Stimulated activated naive B cell treated with anti-CD40 and anti-IgM and Interleukin-4, amounts not matched to agents 10 μg/mL and 1 μg/mL and 100 μg/mL, for 72 hours (primary cell): ENCODE data around the gene C1orf167.
A peak's percentile ranks its signal among the peaks of the same experiment; 100 is the strongest.

Experiments used
- ATAC-seq, 2 donors: fragments of 150-1000 bp; cut with Tn5 transposase; replicated peaks; 2 replicates each; pipeline ENCODE4 v1.10.0; 2021; ENCODE audit warnings: moderate library complexity in 1 of 2
- DNase-seq: peaks from one replicate; pipeline ENCODE4 v3.0.0; 2021
- H3K27ac Mint-ChIP-seq: one replicate; pipeline ENCODE4 v1.8.0; 2022; ENCODE audit warnings: mild to moderate bottlenecking, mixed read lengths
- H3K27me3 Mint-ChIP-seq, 2 donors: one replicate each; pipeline ENCODE4 v1.8.0; 2022; ENCODE audit warnings: mixed read lengths in 2 of 2
- H3K36me3 Mint-ChIP-seq, 2 donors: one replicate each; pipeline ENCODE4 v1.8.0; 2022; ENCODE audit warnings: mixed read lengths in 2 of 2, mild to moderate bottlenecking in 1 of 2
- H3K4me1 Mint-ChIP-seq, 2 donors: one replicate each; pipeline ENCODE4 v1.8.0; 2022; ENCODE audit warnings: mixed read lengths in 2 of 2, mild to moderate bottlenecking in 1 of 2
- H3K4me3 Mint-ChIP-seq, 2 donors: one replicate each; pipeline ENCODE4 v1.8.0; 2022; ENCODE audit warnings: mild to moderate bottlenecking in 2 of 2, mixed read lengths in 2 of 2, moderate library complexity in 1 of 2
- H3K9me3 Mint-ChIP-seq, 2 donors: one replicate each; pipeline ENCODE4 v1.8.0; 2022; ENCODE audit warnings: mixed read lengths in 2 of 2, mild to moderate bottlenecking in 1 of 2

C1orf167 gene

GRCh38 chr1:11790880-11791715 lies 29.1 kb downstream of the C1orf167 start:
- H3K4me3 Mint-ChIP-seq: peak overlapping the region in 1 of 2 donors; percentile 40
- H3K27me3 Mint-ChIP-seq: no peaks in the 10 kb centered on the region
- ATAC-seq (peak; percentile 65 to 71), DNase-seq (no peak)
- H3K4me1 Mint-ChIP-seq: peaks cover 23 to 42% of the 10 kb centered on the region in 2 donors
- peak overlapping the region; percentile 93 for H3K27ac Mint-ChIP-seq
- no peaks in the 10 kb centered on the region for H3K9me3 Mint-ChIP-seq
- peaks cover 47 to 48% of the 10 kb centered on the region in 2 donors for H3K36me3 Mint-ChIP-seq

DNA sequence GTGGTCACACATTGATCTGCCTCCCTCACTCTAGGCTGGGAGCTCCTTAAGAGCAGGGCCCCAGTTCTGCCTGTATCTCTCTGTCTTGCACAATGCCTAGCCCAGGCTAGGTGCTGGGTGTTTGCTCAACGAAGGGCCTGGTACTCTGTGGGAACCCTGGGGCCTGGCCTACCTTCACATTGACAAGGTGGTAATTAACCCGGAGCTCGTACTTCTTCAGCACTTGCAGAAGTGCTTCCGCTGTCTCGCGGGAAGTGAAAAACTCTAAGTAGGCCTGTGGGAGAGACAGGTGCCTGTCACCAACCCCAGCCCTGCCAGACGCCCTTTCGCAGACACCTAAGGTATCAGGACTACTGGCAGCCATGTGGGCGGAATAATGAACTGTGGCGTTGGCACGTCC lies 30.1 kb downstream of the C1orf167 start:
- H3K27ac Mint-ChIP-seq: peak overlapping the region; percentile 93
- no peaks in the 10 kb centered on the region for H3K27me3 Mint-ChIP-seq
- H3K36me3 Mint-ChIP-seq: peaks cover 50 to 55% of the 10 kb centered on the region in 2 donors
- H3K4me3 Mint-ChIP-seq: peak overlapping the region; percentile 5 to 39
- H3K9me3 Mint-ChIP-seq: no peaks in the 10 kb centered on the region
- DNase-seq (no peak), ATAC-seq (no peak)
- H3K4me1 Mint-ChIP-seq: peaks cover 27 to 41% of the 10 kb centered on the region in 2 donors

- no peaks in the 10 kb centered on the region for H3K9me3 Mint-ChIP-seq
- DNase-seq (no peak), ATAC-seq (no peak)
- peaks cover 26 to 39% of the 10 kb centered on the region in 2 donors for H3K4me1 Mint-ChIP-seq
- H3K27ac Mint-ChIP-seq: peak overlapping the region; percentile 82
- no peak overlapping the region for H3K4me3 Mint-ChIP-seq
- H3K36me3 Mint-ChIP-seq: peaks cover 48 to 58% of the 10 kb centered on the region in 2 donors
- no peaks in the 10 kb centered on the region for H3K27me3 Mint-ChIP-seq
These were observed 31.8 kb downstream of the C1orf167 start for GRCh38 chr1:11793819-11794218.

GRCh38 chr1:11794446-11795237 lies 32.6 kb downstream of the C1orf167 start:
- DNase-seq (no peak), ATAC-seq (no peak)
- Mint-ChIP-seq H3K27ac (peak overlapping the region; percentile 65), H3K36me3 (peaks cover 50 to 62% of the 10 kb centered on the region in 2 donors), H3K4me3 (no peak overlapping the region), H3K27me3 (no peaks in the 10 kb centered on the region), H3K4me1 (peaks cover 24 to 37% of the 10 kb centered on the region in 2 donors), H3K9me3 (no peaks in the 10 kb centered on the region)

DNA sequence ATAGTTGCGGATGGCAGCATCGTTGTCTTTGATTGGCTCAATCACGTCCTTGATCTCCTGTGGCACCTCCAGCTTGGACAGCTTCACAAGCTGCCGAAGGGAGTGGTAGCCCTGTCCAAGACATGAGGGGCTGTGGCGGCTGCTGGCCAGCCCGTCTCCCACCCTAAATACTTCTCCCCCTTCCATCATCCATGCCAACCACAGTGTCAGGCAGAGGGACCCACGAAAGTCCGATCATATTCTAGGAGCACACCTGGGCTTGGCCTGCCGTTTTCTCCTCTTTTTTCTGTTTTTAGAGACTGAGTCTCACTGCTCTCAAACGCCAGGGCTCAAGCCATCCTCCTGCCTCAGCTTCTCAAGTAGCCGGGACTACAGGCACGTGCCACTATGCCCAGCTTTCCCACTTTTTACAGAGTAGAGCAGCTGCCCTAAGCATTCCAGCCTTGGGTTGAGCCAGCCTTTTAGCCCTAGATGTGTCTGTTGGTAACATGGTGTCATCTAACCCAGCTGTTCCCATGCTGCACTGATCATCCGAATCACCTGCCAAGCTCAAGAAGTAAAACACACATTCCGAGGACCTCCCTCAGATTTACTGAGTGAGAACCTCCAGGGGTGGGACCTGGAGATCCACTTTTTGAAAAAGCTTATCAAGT lies 33.4 kb downstream of the C1orf167 start:
- Mint-ChIP-seq H3K4me3 (no peak overlapping the region), H3K36me3 (peaks cover 50 to 65% of the 10 kb centered on the region in 2 donors), H3K4me1 (peaks cover 24 to 34% of the 10 kb centered on the region in 2 donors), H3K27me3 (no peaks in the 10 kb centered on the region), H3K9me3 (no peaks in the 10 kb centered on the region), H3K27ac (peak overlapping the region; percentile 52)
- ATAC-seq (no peak), DNase-seq (no peak)

GRCh38 chr1:11796036-11796828 lies 34.2 kb downstream of the C1orf167 start:
- Mint-ChIP-seq H3K27ac (peak overlapping the region; percentile 20), H3K36me3 (peaks cover 53 to 68% of the 10 kb centered on the region in 2 donors), H3K4me3 (peak overlapping the region in 1 of 2 donors; percentile 41), H3K27me3 (no peaks in the 10 kb centered on the region), H3K4me1 (peaks cover 18 to 32% of the 10 kb centered on the region in 2 donors), H3K9me3 (no peaks in the 10 kb centered on the region)
- no peak for DNase-seq
- ATAC-seq: peak; percentile 65 to 77

DNA sequence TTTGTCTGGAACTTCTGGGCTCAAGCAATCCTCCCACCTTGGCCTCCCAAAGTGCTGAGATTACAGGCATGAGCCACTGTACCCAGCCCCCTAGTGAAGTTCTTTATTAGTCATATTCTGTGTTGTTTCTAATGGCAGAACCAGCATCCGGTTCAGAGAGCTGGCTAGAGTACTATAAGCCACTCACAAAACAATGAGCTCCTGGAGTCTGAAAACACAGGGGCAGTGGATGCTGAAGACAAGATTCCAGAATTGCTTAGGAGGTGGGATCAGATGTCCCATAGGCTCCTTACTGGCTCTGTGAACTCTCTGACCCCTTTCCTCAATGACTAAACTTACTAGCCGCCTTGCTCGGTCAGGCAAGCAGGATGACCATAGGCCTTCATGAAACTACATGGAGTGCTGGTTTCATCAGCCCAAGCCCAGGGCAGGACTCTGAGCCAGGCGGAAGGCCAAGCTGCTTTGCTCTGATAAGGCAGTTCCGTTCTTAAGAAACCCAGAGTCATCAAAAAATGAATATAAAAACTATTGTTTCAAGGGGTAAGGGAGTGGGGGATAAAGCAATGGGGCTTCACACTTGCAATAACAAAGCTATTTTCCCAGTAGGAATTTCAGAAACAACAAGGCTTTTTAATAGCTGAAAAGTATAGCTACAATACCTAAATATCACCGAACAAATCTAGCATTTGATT lies 35.7 kb downstream of the C1orf167 start:
- H3K27ac Mint-ChIP-seq: no peak overlapping the region
- peaks cover 48 to 64% of the 10 kb centered on the region in 2 donors for H3K36me3 Mint-ChIP-seq
- peaks cover 12 to 32% of the 10 kb centered on the region in 2 donors for H3K4me1 Mint-ChIP-seq
- DNase-seq: no peak
- ATAC-seq: no peak
- no peaks in the 10 kb centered on the region for H3K27me3 Mint-ChIP-seq
- H3K4me3 Mint-ChIP-seq: no peak overlapping the region
- no peaks in the 10 kb centered on the region for H3K9me3 Mint-ChIP-seq

DNA sequence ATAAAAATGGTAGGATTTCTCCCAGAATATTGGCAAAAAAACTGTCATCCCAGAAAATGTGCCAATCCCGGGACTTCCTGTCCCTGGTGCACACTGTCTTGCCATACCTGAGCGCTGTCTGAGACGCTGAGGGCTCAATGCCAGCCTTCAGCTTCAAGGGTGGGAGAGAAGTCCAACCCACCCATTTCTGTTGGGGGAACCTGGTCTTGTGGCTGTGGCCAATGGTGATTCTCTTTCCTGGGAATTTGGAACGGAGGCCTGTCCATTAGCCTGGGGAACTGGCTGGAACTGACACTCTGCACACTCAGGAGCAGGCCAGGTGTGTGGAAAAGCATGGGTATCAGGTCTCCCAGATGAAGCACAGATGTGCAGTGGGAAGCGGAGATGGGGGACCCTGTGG lies 37.1 kb downstream of the C1orf167 start:
- DNase-seq (no peak), ATAC-seq (no peak)
- H3K4me1 Mint-ChIP-seq: peaks cover 24 to 45% of the 10 kb centered on the region in 2 donors
- peaks cover 54 to 73% of the 10 kb centered on the region in 2 donors for H3K36me3 Mint-ChIP-seq
- no peak overlapping the region for H3K4me3 Mint-ChIP-seq
- no peaks in the 10 kb centered on the region for H3K27me3 Mint-ChIP-seq
- H3K9me3 Mint-ChIP-seq: no peaks in the 10 kb centered on the region
- H3K27ac Mint-ChIP-seq: peak overlapping the region; percentile 79

DNA sequence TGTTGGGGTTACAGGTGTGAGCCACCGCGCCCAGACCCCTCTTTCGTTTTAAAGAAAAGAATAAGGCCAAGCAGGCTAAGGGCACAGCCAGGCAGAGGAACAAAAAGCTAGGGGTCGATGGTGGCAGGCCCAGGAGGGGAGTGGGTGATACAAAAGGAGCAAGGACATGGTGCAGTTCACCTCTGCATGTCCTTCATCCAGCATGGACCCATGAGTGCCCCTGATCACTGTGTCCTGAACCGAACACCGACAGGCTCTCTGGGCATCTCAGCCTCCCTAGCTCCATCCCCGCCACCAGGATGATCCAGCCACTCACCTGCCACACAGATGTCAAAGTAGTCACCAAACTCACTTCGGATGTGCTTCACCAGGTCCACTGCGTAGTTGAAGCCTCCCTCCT lies 37.9 kb downstream of the C1orf167 start:
- Mint-ChIP-seq H3K36me3 (peaks cover 47 to 70% of the 10 kb centered on the region in 2 donors), H3K27me3 (no peaks in the 10 kb centered on the region), H3K4me1 (peaks cover 25 to 53% of the 10 kb centered on the region in 2 donors), H3K27ac (no peak overlapping the region), H3K4me3 (no peak overlapping the region), H3K9me3 (no peaks in the 10 kb centered on the region)
- DNase-seq: no peak
- ATAC-seq: no peak

GRCh38 chr1:11800391-11800755 lies 38.4 kb downstream of the C1orf167 start:
- H3K9me3 Mint-ChIP-seq: no peaks in the 10 kb centered on the region
- no peak for DNase-seq
- H3K36me3 Mint-ChIP-seq: peaks cover 46 to 66% of the 10 kb centered on the region in 2 donors
- H3K27ac Mint-ChIP-seq: no peak overlapping the region
- no peak for ATAC-seq
- no peaks in the 10 kb centered on the region for H3K27me3 Mint-ChIP-seq
- peaks cover 25 to 53% of the 10 kb centered on the region in 2 donors for H3K4me1 Mint-ChIP-seq
- no peak overlapping the region for H3K4me3 Mint-ChIP-seq

- Mint-ChIP-seq H3K9me3 (no peaks in the 10 kb centered on the region), H3K4me1 (peaks cover 25 to 53% of the 10 kb centered on the region in 2 donors), H3K36me3 (peaks cover 41 to 61% of the 10 kb centered on the region in 2 donors), H3K27ac (peak overlapping the region; percentile 51), H3K4me3 (peak overlapping the region in 1 of 2 donors; percentile 61), H3K27me3 (no peaks in the 10 kb centered on the region)
- ATAC-seq (no peak), DNase-seq (no peak)
These were observed 38.9 kb downstream of the C1orf167 start for GRCh38 chr1:11800756-11801433.

DNA sequence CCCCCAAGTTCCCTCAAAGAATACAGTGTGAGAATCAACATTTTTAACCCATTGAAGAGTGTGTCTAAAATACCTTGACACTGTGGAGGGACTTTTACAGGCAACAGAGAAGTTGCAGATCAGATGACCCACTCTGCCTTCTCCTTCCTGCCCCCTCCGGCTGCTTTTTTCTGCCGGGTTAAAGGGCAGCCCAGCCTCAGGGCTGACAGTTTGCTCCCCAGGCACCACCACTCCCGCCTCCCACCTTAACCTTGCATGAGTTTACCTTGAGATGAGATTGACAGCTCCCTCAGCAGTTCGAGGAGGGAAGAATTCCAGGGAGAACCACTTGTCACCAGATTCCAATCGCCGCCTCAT lies 40.6 kb downstream of the C1orf167 start:
- no peak for ATAC-seq
- Mint-ChIP-seq H3K27ac (peak overlapping the region; percentile 88), H3K9me3 (no peaks in the 10 kb centered on the region), H3K27me3 (no peaks in the 10 kb centered on the region), H3K36me3 (peaks cover 36 to 59% of the 10 kb centered on the region in 2 donors), H3K4me3 (peak overlapping the region; percentile 89 to 90), H3K4me1 (peaks cover 24 to 55% of the 10 kb centered on the region in 2 donors)
- no peak for DNase-seq
